NCI-H1092 (cell line): ENCODE data around the gene OR52E4.

ENCODE experiments used
- DNase-seq: peaks from one replicate; lab custom pipeline; 2025; lab: John Stamatoyannopoulos, UW

OR52E4 gene

GRCh38 chr11:5929571-5930368 lies 49.3 kb downstream of the OR52E4 start:
- no peak for DNase-seq

GRCh38 chr11:5930614-5931013 lies 50.2 kb downstream of the OR52E4 start:
- no peak for DNase-seq

GRCh38 chr11:5931061-5931460 lies 50.6 kb downstream of the OR52E4 start:
- DNase-seq = no peak

- no peak for DNase-seq
Measured at GRCh38 chr11:5932671-5933070, 52.2 kb downstream of the OR52E4 start.

DNA sequence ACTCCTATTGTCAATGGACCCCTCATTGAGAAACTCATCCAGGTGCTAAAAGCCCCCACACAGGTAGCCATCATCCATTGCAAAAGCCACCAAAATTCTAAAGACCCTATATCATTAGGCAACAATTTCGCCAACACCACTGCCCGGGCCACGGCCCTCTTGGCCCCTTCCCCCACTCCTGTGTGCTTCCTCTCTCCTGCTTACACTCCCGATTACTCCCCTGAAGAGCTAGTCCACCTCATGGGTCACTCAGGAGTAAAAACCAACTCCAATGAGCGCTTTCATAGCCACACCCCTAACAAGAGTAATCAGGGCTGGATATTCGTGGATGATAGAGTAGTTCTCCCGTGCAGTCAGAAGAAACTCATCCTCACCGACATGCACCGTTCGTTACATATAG lies 52.7 kb downstream of the OR52E4 start:
- no peak for DNase-seq
